SK-N-SH treated with all-trans-retinoic acid at 6 μM for 48 hours (cell line): ENCODE measurements around the gene CXCR5.

ENCODE experiments used
- CREB5 ChIP-seq: fragments of 250-450 bp; sonication (Bioruptor Pico); IDR thresholded peaks from 2 replicates; pipeline ENCODE4 v1.5.1; 2020; ENCODE audit warnings: low read depth, mild to moderate bottlenecking, moderate library complexity
- CSDC2 ChIP-seq: fragments of 250-450 bp; sonication (Bioruptor Pico); IDR thresholded peaks from 2 replicates; pipeline ENCODE4 v1.5.0; 2020; ENCODE audit warnings: mild to moderate bottlenecking, moderate library complexity
- CSRNP3 ChIP-seq: fragments of 250-450 bp; sonication (Bioruptor Pico); IDR thresholded peaks from 2 replicates; pipeline ENCODE4 v1.5.1; 2021; ENCODE audit warnings: mild to moderate bottlenecking, moderate library complexity
- OSR1 ChIP-seq: fragments of 250-450 bp; sonication (Bioruptor Pico); IDR thresholded peaks from 2 replicates; pipeline ENCODE4 v1.8.0; 2022; ENCODE audit warnings: moderate library complexity, mild to moderate bottlenecking, inconsistent platforms
- PATZ1 ChIP-seq: fragments of 250-450 bp; sonication (Bioruptor Pico); IDR thresholded peaks from 2 replicates; pipeline ENCODE4 v1.8.0; 2020; ENCODE audit warnings: mild to moderate bottlenecking, moderate library complexity, borderline replicate concordance
- PPARA ChIP-seq: fragments of 250-450 bp; sonication (Bioruptor Pico); IDR thresholded peaks from 2 replicates; pipeline ENCODE4 v1.5.0; 2020; ENCODE audit warnings: mild to moderate bottlenecking, borderline replicate concordance
- ZFP3 ChIP-seq: fragments of 250-450 bp; sonication (Bioruptor Pico); IDR thresholded peaks from 2 replicates; pipeline ENCODE4 v1.5.0; 2020; ENCODE audit warnings: mild to moderate bottlenecking, moderate library complexity
- ZNF70 ChIP-seq: fragments of 450-650 bp; formaldehyde crosslinking; IDR thresholded peaks from 2 replicates; pipeline ENCODE4 v1.5.0; 2020; ENCODE audit warnings: mild to moderate bottlenecking, moderate library complexity
- TF ChIP-seq, protein P1 (sequence below): fragments of 250-450 bp; sonication (Bioruptor Pico); IDR thresholded peaks from 2 replicates; pipeline ENCODE4 v1.8.0; 2021; ENCODE audit warnings: low read depth, mild to moderate bottlenecking, moderate library complexity, borderline replicate concordance

DNA sequence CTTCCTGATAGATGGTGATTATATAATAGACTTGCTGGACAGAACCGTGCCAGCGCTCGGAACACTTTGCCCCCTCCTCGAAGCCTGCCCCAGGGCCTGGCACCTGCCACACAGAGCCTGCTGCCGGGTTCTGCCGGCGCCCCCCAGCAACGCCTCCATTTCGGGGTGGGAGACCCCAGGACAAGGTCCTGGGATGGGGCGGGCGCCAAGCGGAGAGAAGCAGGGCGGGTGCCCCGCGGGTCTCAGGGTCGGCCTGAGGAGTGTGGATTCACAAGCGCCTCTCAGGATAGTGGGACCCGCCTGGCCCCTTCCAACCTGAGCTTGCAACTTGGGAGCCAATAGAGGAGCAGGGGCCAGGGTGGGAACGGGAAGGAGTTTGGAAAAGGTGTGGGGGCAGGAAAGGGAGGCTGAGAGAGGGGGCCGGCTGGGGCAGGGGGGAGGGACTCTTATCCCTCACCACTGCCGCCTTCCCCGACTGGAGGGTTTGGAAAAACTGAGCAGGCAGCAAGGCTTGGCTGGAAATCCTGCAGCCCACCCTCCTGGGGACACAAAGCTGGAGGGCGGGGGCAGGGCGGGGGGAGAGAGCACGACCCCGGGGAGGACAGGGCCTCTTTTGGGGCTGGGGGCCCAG, 45.3 kb downstream of the CXCR5 start:
- TF ChIP-seq, protein P1, sequence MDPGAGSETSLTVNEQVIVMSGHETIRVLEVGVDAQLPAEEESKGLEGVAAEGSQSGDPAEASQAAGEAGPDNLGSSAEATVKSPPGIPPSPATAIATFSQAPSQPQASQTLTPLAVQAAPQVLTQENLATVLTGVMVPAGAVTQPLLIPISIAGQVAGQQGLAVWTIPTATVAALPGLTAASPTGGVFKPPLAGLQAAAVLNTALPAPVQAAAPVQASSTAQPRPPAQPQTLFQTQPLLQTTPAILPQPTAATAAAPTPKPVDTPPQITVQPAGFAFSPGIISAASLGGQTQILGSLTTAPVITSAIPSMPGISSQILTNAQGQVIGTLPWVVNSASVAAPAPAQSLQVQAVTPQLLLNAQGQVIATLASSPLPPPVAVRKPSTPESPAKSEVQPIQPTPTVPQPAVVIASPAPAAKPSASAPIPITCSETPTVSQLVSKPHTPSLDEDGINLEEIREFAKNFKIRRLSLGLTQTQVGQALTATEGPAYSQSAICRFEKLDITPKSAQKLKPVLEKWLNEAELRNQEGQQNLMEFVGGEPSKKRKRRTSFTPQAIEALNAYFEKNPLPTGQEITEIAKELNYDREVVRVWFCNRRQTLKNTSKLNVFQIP (CRISPR knock-in tag): no peak
- no peak for TF ChIP-seq CSRNP3 (CRISPR knock-in tag)
- no peak for TF ChIP-seq OSR1 (CRISPR knock-in tag)
- no peak for TF ChIP-seq ZNF70 (CRISPR knock-in tag)
- TF ChIP-seq PPARA (CRISPR knock-in tag): no peak
- TF ChIP-seq ZFP3: no peak
- no peak for TF ChIP-seq PATZ1
- no peak for TF ChIP-seq CREB5 (CRISPR knock-in tag)
- no peak for TF ChIP-seq CSDC2 (CRISPR knock-in tag)
